ENCODE data around the gene SGCA.

DNA sequence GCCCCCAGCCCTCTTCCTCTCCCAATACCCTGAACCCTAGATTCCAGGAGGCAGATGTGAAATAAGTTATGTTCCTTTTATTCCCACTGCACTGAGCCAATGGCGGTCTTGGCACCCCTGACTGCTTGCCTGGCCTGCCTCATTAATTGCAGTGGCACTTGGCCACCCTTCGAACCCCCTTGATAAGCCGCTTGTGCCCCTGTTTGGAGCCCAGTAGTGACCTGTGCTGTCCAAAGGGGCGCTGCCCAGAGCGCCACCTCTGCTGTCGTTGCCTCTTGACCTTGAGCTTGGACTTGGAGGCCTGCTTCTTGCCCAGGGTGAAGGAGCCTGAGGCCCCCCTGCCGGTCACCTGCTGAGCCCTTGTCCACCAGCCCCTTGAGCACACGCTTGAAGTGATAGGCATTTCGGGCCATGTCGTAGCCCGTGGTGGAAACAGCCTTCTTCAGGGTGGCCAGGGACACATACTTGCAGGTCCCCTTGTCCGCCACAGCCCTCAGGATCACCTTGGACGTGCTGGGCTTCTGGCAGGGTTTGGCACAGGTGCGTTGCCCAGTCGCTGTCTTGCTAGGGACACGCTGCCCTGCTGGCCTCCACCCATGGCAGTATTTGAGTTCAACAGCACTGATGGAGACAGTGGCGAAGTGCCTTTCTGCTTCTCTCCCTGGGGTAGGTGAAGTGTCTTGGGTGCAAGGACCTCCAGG lies 5.7 kb downstream of the SGCA start:
- no peak for TF ChIP-seq ZNF879 (CRISPR knock-in tag; IDR thresholded peaks at IDR 0.05)
- TF ChIP-seq MAX (IDR thresholded peaks at IDR 0.05), result no peak
- TF ChIP-seq CTCF (CRISPR knock-in tag; IDR thresholded peaks at IDR 0.05), result no peak
- TF ChIP-seq ZBTB8A (CRISPR knock-in tag; IDR thresholded peaks at IDR 0.05; ENCODE audit: borderline replicate concordance, low read depth), result no peak
- TF ChIP-seq, protein P1, sequence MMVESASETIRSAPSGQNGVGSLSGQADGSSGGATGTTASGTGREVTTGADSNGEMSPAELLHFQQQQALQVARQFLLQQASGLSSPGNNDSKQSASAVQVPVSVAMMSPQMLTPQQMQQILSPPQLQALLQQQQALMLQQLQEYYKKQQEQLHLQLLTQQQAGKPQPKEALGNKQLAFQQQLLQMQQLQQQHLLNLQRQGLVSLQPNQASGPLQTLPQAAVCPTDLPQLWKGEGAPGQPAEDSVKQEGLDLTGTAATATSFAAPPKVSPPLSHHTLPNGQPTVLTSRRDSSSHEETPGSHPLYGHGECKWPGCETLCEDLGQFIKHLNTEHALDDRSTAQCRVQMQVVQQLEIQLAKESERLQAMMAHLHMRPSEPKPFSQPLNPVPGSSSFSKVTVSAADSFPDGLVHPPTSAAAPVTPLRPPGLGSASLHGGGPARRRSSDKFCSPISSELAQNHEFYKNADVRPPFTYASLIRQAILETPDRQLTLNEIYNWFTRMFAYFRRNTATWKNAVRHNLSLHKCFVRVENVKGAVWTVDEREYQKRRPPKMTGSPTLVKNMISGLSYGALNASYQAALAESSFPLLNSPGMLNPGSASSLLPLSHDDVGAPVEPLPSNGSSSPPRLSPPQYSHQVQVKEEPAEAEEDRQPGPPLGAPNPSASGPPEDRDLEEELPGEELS (CRISPR knock-in tag; IDR thresholded peaks at IDR 0.05), result no peak
- TF ChIP-seq SMYD3 (CRISPR knock-in tag; IDR thresholded peaks at IDR 0.05), result no peak
